MM.1S (cell line): ENCODE results near the gene CST1.
"Not testable (repeated sequence)": the region's sequence is repeated elsewhere in the genome, so short reads cannot be mapped to it uniquely, and the experiment has no call there.

ENCODE experiments used
- DNase-seq: peaks from one replicate; pipeline ENCODE4 v3.0.0-alpha.2; 2015
- H2AFZ ChIP-seq: fragments of 300-600 bp; sonication (generic); 2 replicates; pipeline ENCODE4 v1.6.0; 2016; ENCODE audit warnings: antibody characterized with exemption, low read length
- H3F3A ChIP-seq: fragments of 300-600 bp; sonication (generic); 2 replicates; pipeline ENCODE4 v1.6.1; 2016; ENCODE audit warnings: mild to moderate bottlenecking, antibody characterized with exemption, low read length, moderate library complexity, mixed read lengths; ENCODE audit not compliant: insufficient read depth
- H3K27ac ChIP-seq: fragments of 300-600 bp; sonication (generic); 2 replicates; pipeline ENCODE4 v1.5.1; 2016; ENCODE audit warnings: mild to moderate bottlenecking, low read length
- H3K27me3 ChIP-seq: fragments of 300-600 bp; sonication (generic); replicated peaks from 2 replicates; pipeline ENCODE4 v1.6.0; 2016; ENCODE audit warnings: low read length; ENCODE audit not compliant: insufficient read depth
- H3K36me3 ChIP-seq: fragments of 300-600 bp; sonication (generic); replicated peaks from 2 replicates; pipeline ENCODE4 v1.6.1; 2016; ENCODE audit warnings: mild to moderate bottlenecking, low read length, mixed read lengths; ENCODE audit not compliant: insufficient read depth
- H3K4me1 ChIP-seq: fragments of 300-600 bp; sonication (generic); 2 replicates; pipeline ENCODE4 v1.6.1; 2016; ENCODE audit warnings: low read length, mixed read lengths
- H3K4me2 ChIP-seq: fragments of 300-600 bp; sonication (generic); 2 replicates; pipeline ENCODE4 v1.6.0; 2016; ENCODE audit warnings: low read depth, low read length
- H3K4me3 ChIP-seq: fragments of 300-600 bp; sonication (generic); 2 replicates; pipeline ENCODE4 v1.5.1; 2016; ENCODE audit warnings: low read length, mixed read lengths
- H3K79me2 ChIP-seq: fragments of 300-600 bp; sonication (generic); 2 replicates; pipeline ENCODE4 v1.6.1; 2016; ENCODE audit warnings: mixed run types, low read length, mixed read lengths
- H3K9ac ChIP-seq: fragments of 300-600 bp; sonication (generic); 2 replicates; pipeline ENCODE4 v1.6.1; 2016; ENCODE audit warnings: low read length, mixed read lengths
- H3K9me2 ChIP-seq: fragments of 300-600 bp; sonication (generic); replicated peaks from 2 replicates; pipeline ENCODE4 v1.6.1; 2016; ENCODE audit warnings: mild to moderate bottlenecking, low read length, mixed read lengths; ENCODE audit not compliant: insufficient read depth
- H3K9me3 ChIP-seq: fragments of 300-600 bp; sonication (generic); replicated peaks from 2 replicates; pipeline ENCODE4 v1.6.1; 2016; ENCODE audit warnings: mild to moderate bottlenecking, low read length, mixed read lengths; ENCODE audit not compliant: insufficient read depth
- H4K20me1 ChIP-seq: fragments of 300-600 bp; sonication (generic); 2 replicates; pipeline ENCODE4 v1.6.1; 2016; ENCODE audit warnings: mild to moderate bottlenecking, low read length, moderate library complexity, mixed read lengths; ENCODE audit not compliant: insufficient read depth
- CTCF ChIP-seq: fragments of 300-600 bp; sonication (generic); IDR thresholded peaks from 2 replicates; pipeline ENCODE4 v1.5.1; 2016; ENCODE audit warnings: antibody characterized with exemption, low read length, mixed read lengths
- EZH2 ChIP-seq: fragments of 300-600 bp; sonication (generic); optimal IDR thresholded peaks from 2 replicates; pipeline ENCODE3; 2017; ENCODE audit warnings: low read depth, mild to moderate bottlenecking, antibody characterized with exemption, low read length, mixed read lengths
- EZH2phosphoT487 ChIP-seq: fragments of 300-600 bp; sonication (generic); IDR thresholded peaks from 2 replicates; pipeline ENCODE4 v1.6.1; 2018; ENCODE audit warnings: antibody characterized with exemption, low read length

The CST1 gene

GRCh38 chr20:23766531-23766930 lies 15.8 kb upstream of the CST1 start:
- H3K79me2 ChIP-seq: no peaks in the 10 kb centered on the region
- H3K4me1 ChIP-seq: no peaks in the 10 kb centered on the region
- no peaks in the 10 kb centered on the region for H3K27me3 ChIP-seq
- no peak overlapping the region for H3K4me3 ChIP-seq
- TF ChIP-seq CTCF (no peak), EZH2phosphoT487 (no peak), EZH2 (no peak)
- no peaks in the 10 kb centered on the region for H3K9me2 ChIP-seq
- H3K9me3 ChIP-seq: no peaks in the 10 kb centered on the region
- H2AFZ ChIP-seq: no peak overlapping the region
- H3K4me2 ChIP-seq: no peak overlapping the region
- no peak for DNase-seq
- H3F3A ChIP-seq: no peaks in the 10 kb centered on the region
- no peaks in the 10 kb centered on the region for H4K20me1 ChIP-seq
- H3K36me3 ChIP-seq: no peaks in the 10 kb centered on the region
- no peak overlapping the region for H3K27ac ChIP-seq
- no peak overlapping the region for H3K9ac ChIP-seq

- Histone ChIP-seq H3K9me3 (no peaks in the 10 kb centered on the region), H3K36me3 (no peaks in the 10 kb centered on the region), H3F3A (no peaks in the 10 kb centered on the region), H3K27ac (no peak overlapping the region), H2AFZ (no peak overlapping the region), H3K4me1 (no peaks in the 10 kb centered on the region), H4K20me1 (no peaks in the 10 kb centered on the region), H3K9me2 (no peaks in the 10 kb centered on the region), H3K79me2 (no peaks in the 10 kb centered on the region), H3K27me3 (no peaks in the 10 kb centered on the region), H3K4me3 (no peak overlapping the region), H3K4me2 (no peak overlapping the region), H3K9ac (no peak overlapping the region)
- TF ChIP-seq EZH2: no peak
- no peak for TF ChIP-seq EZH2phosphoT487
- no peak for TF ChIP-seq CTCF
- no peak for DNase-seq
Measured at GRCh38 chr20:23765578-23765977, 14.8 kb upstream of the CST1 start.

- not testable (repeated sequence) for H3K9ac ChIP-seq, H3K36me3 ChIP-seq, DNase-seq, H3K9me3 ChIP-seq, H3K27ac ChIP-seq, H3K4me3 ChIP-seq, H3K9me2 ChIP-seq, H4K20me1 ChIP-seq, H3K27me3 ChIP-seq, H3K4me2 ChIP-seq, H3K4me1 ChIP-seq, H2AFZ ChIP-seq, H3F3A ChIP-seq, H3K79me2 ChIP-seq
Measured at GRCh38 chr20:23764630-23765029, 13.9 kb upstream of the CST1 start.

DNA sequence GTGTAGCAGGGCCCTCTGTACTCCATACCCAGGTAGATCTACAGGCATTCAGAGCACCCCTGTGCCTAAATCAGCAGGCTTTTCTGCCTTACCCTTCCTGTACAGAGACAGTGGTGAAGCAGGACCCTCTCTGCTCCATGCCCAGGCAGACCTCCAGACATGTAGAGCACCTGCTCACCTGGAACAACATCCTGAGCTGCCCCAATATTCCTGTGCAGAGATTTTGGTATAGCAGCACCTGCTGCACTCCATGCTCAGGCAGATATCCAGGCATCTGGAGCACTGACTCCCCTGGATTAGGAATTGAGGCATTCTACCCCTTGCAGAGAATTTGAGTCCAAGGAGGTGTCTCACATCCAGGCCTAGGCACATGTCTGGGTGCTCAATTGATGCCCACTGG lies 12.6 kb upstream of the CST1 start:
- Histone ChIP-seq H3F3A (no peaks in the 10 kb centered on the region), H3K36me3 (no peaks in the 10 kb centered on the region), H3K27me3 (no peaks in the 10 kb centered on the region), H3K79me2 (no peaks in the 10 kb centered on the region), H3K4me1 (no peaks in the 10 kb centered on the region), H2AFZ (no peak overlapping the region), H3K9ac (no peak overlapping the region), H3K9me3 (no peaks in the 10 kb centered on the region), H4K20me1 (no peaks in the 10 kb centered on the region), H3K27ac (no peak overlapping the region), H3K9me2 (no peaks in the 10 kb centered on the region), H3K4me3 (no peak overlapping the region), H3K4me2 (no peak overlapping the region)
- TF ChIP-seq EZH2: no peak
- TF ChIP-seq CTCF: no peak
- TF ChIP-seq EZH2phosphoT487: no peak
- no peak for DNase-seq
